Fibroblast of lung (primary cell): Measurements from ENCODE around the gene SLC38A10. TPM values are rescaled to one million over a fixed set of nuclear protein-coding genes. Genes with fewer than 3 reads are reported as not detected.

Experiments
- DNase-seq, 2 donors: peaks; one replicate each; pipeline versions ENCODE4 v3.0.0 to v3.0.0-alpha.2; 2010; ENCODE audit warnings: low read depth in 2 of 2
- H2AFZ ChIP-seq: 2 replicates; pipeline ENCODE4 v1.5.1; 2012; ENCODE audit warnings: low read length, control low read depth, inconsistent platforms
- H3K27ac ChIP-seq: 2 replicates; pipeline ENCODE4 v1.5.1; 2011; ENCODE audit warnings: low read length, control low read depth; ENCODE audit not compliant: insufficient read depth
- H3K27me3 ChIP-seq: 2 replicates; pipeline ENCODE4 v1.5.1; 2011; ENCODE audit warnings: mild to moderate bottlenecking, low read length; ENCODE audit not compliant: control insufficient read depth, insufficient read depth
- H3K36me3 ChIP-seq: 2 replicates; pipeline ENCODE4 v1.5.1; 2011; ENCODE audit warnings: low read length; ENCODE audit not compliant: control insufficient read depth, insufficient read depth
- H3K4me1 ChIP-seq: 2 replicates; pipeline ENCODE4 v1.5.1; 2011; ENCODE audit warnings: low read length; ENCODE audit not compliant: control insufficient read depth, insufficient read depth; ENCODE audit errors: extremely low read depth
- H3K4me2 ChIP-seq: 2 replicates; pipeline ENCODE4 v1.5.1; 2011; ENCODE audit warnings: low read length, control low read depth; ENCODE audit not compliant: insufficient read depth; ENCODE audit errors: extremely low read depth
- H3K4me3 ChIP-seq, 4 experiments: fragments of 200-600 bp in 1 of 4; sonication (generic) in 1 of 4; replicated peaks in 1 of 4; 2 replicates each; pipeline ENCODE4 v1.5.1; 2011 to 2016; ENCODE audit warnings: low read length in 4 of 4, low read depth in 3 of 4, mild to moderate bottlenecking in 3 of 4, control low read depth in 2 of 4, inconsistent platforms in 1 of 4, mixed read lengths in 1 of 4; ENCODE audit not compliant: insufficient read depth in 1 of 4; ENCODE audit errors: control extremely low read depth in 1 of 4
- H3K79me2 ChIP-seq: 2 replicates; pipeline ENCODE4 v1.5.1; 2012; ENCODE audit warnings: mild to moderate bottlenecking, low read length, inconsistent platforms; ENCODE audit not compliant: control insufficient read depth, insufficient read depth
- H3K9ac ChIP-seq: 2 replicates; pipeline ENCODE4 v1.5.1; 2011; ENCODE audit warnings: mild to moderate bottlenecking, low read length, control low read depth; ENCODE audit not compliant: insufficient read depth
- H3K9me3 ChIP-seq: 2 replicates; pipeline ENCODE4 v1.5.1; 2012; ENCODE audit warnings: low read depth, low read length; ENCODE audit not compliant: control insufficient read depth, insufficient read depth
- H4K20me1 ChIP-seq: 2 replicates; pipeline ENCODE4 v1.5.1; 2011; ENCODE audit warnings: low read length; ENCODE audit not compliant: control insufficient read depth, insufficient read depth; ENCODE audit errors: extremely low read depth
- CTCF ChIP-seq, 2 donors: IDR thresholded peaks in 1 of 2; conservative IDR thresholded peaks in 1 of 2; 1 replicate in 1 of 2; 2 replicates in 1 of 2; pipeline ENCODE4 v1.5.1; 2011 to 2012; ENCODE audit warnings: low read length in 2 of 2, control low read depth in 1 of 2, inconsistent platforms in 1 of 2, low read depth in 1 of 2, mild to moderate bottlenecking in 1 of 2
- EZH2 ChIP-seq: IDR thresholded peaks from 2 replicates; pipeline ENCODE4 v1.5.1; 2012; ENCODE audit warnings: low read length, control low read depth, mild to moderate bottlenecking; ENCODE audit errors: missing control alignments
- polyA plus RNA-seq, 2 donors: library from polyadenylated mRNA; depleted of rRNA in 1 of 2; stranded (reverse) in 1 of 2; unstranded in 1 of 2; fragments of >200 nt; gene quantifications; 2 replicates each; pipeline ENCODE4 v1.2.1, GENCODE V29; 2011 to 2012; ENCODE audit warnings: missing spikeins in 1 of 2
- total RNA-seq: library from RNA; depleted of rRNA; stranded (reverse); fragments of >200 nt; gene quantifications from 2 replicates; pipeline ENCODE4 v1.2.1, GENCODE V29; 2014

Gene SLC38A10
- total and polyA plus RNA-seq, 2 donors (not counting 1 experiment from before 2014, with no cell fraction given): 23.6 to 53.2 TPM

GRCh38 chr17:81217491-81217890 lies 77.6 kb downstream of the SLC38A10 start:
- DNase-seq: no peak
- Histone ChIP-seq H2AFZ (no peak overlapping the region), H3K27me3 (no peaks in the 10 kb centered on the region)

GRCh38 chr17:81213978-81214377 lies 81.1 kb downstream of the SLC38A10 start:
- H3K4me1 ChIP-seq: no peaks in the 10 kb centered on the region
- no peaks in the 10 kb centered on the region for H4K20me1 ChIP-seq
- no peak for DNase-seq
- no peaks in the 10 kb centered on the region for H3K27me3 ChIP-seq
- H3K4me3 ChIP-seq: no peak overlapping the region
- H3K4me2 ChIP-seq: no peak overlapping the region
- TF ChIP-seq EZH2 (no peak), CTCF (conservative IDR thresholded peaks at IDR 0.05 in 1 of 2, IDR thresholded peaks at IDR 0.05 in 1 of 2; ENCODE audit: low read depth in 1 of 2, low read length in 2 of 2) (no peak)
- H3K36me3 ChIP-seq: no peaks in the 10 kb centered on the region
- H2AFZ ChIP-seq: no peak overlapping the region
- no peaks in the 10 kb centered on the region for H3K9me3 ChIP-seq
- H3K9ac ChIP-seq: no peak overlapping the region
- H3K27ac ChIP-seq: no peak overlapping the region
- no peaks in the 10 kb centered on the region for H3K79me2 ChIP-seq

More at GRCh38 chr17:81217491-81217890, 77.6 kb downstream of the SLC38A10 start:
- TF ChIP-seq EZH2: no peak
- TF ChIP-seq CTCF (conservative IDR thresholded peaks at IDR 0.05 in 1 of 2, IDR thresholded peaks at IDR 0.05 in 1 of 2; ENCODE audit: low read depth in 1 of 2, low read length in 2 of 2): no peak
- no peaks in the 10 kb centered on the region for H4K20me1 ChIP-seq
- H3K4me1 ChIP-seq: peaks cover 4% of the 10 kb centered on the region
- H3K9me3 ChIP-seq: no peaks in the 10 kb centered on the region
- H3K4me2 ChIP-seq: no peak overlapping the region
- H3K36me3 ChIP-seq: no peaks in the 10 kb centered on the region
- H3K79me2 ChIP-seq: no peaks in the 10 kb centered on the region
- H3K4me3 ChIP-seq: no peak overlapping the region
- H3K27ac ChIP-seq: no peak overlapping the region
- no peak overlapping the region for H3K9ac ChIP-seq

- no peaks in the 10 kb centered on the region for H3K27me3 ChIP-seq
- no peaks in the 10 kb centered on the region for H4K20me1 ChIP-seq
- TF ChIP-seq EZH2 (no peak), CTCF (conservative IDR thresholded peaks at IDR 0.05 in 1 of 2, IDR thresholded peaks at IDR 0.05 in 1 of 2; ENCODE audit: low read depth in 1 of 2, low read length in 2 of 2) (no peak)
Measured at GRCh38 chr17:81212365-81212764, 82.7 kb downstream of the SLC38A10 start.

More at GRCh38 chr17:81212365-81212764, 82.7 kb downstream of the SLC38A10 start:
- no peak overlapping the region for H3K4me2 ChIP-seq
- H2AFZ ChIP-seq: no peak overlapping the region
- no peaks in the 10 kb centered on the region for H3K4me1 ChIP-seq
- no peak for DNase-seq
- H3K4me3 ChIP-seq: no peak overlapping the region
- H3K36me3 ChIP-seq: no peaks in the 10 kb centered on the region
- no peaks in the 10 kb centered on the region for H3K9me3 ChIP-seq
- H3K9ac ChIP-seq: no peak overlapping the region
- H3K27ac ChIP-seq: no peak overlapping the region
- no peaks in the 10 kb centered on the region for H3K79me2 ChIP-seq
